Skin epidermis (tissue), 12 donors: ENCODE results near the gene MAPK4.

Experiments
- H3K27ac ChIP-seq, 21 experiments: fragments of 200-600 bp; sonication (generic) in 11 of 21; one replicate each; pipeline ENCODE4 v1.5.0; 2020; ENCODE audit warnings: mild to moderate bottlenecking in 3 of 21, inconsistent platforms in 2 of 21, moderate library complexity in 2 of 21
- H3K4me3 ChIP-seq, 7 experiments: fragments of 200-600 bp; sonication (generic) in 2 of 7; one replicate each; pipeline ENCODE4 v1.5.0; 2020; ENCODE audit warnings: inconsistent platforms in 2 of 7, mild to moderate bottlenecking in 2 of 7, moderate library complexity in 1 of 7

Gene MAPK4

GRCh38 chr18:50647237-50647636, 87.3 kb downstream of the MAPK4 start:
- H3K27ac ChIP-seq = no peak overlapping the region
- no peak overlapping the region for H3K4me3 ChIP-seq

GRCh38 chr18:50647792-50648191, 87.9 kb downstream of the MAPK4 start:
- H3K4me3 ChIP-seq = no peak overlapping the region
- no peak overlapping the region for H3K27ac ChIP-seq

- no peak overlapping the region for H3K27ac ChIP-seq
Observed at GRCh38 chr18:50649821-50650220, 89.9 kb downstream of the MAPK4 start.

GRCh38 chr18:50651334-50651733, 91.4 kb downstream of the MAPK4 start:
- no peak overlapping the region for H3K27ac ChIP-seq
- no peak overlapping the region for H3K4me3 ChIP-seq

More at GRCh38 chr18:50649821-50650220, 89.9 kb downstream of the MAPK4 start:
- H3K4me3 ChIP-seq = no peak overlapping the region

GRCh38 chr18:50653402-50654093, 93.7 kb downstream of the MAPK4 start:
- H3K27ac ChIP-seq = no peak overlapping the region
- H3K4me3 ChIP-seq = no peak overlapping the region

GRCh38 chr18:50654211-50654610, 94.3 kb downstream of the MAPK4 start:
- H3K4me3 ChIP-seq = no peak overlapping the region
- no peak overlapping the region for H3K27ac ChIP-seq

- H3K4me3 ChIP-seq = no peak overlapping the region
- no peak overlapping the region for H3K27ac ChIP-seq
Observed at GRCh38 chr18:50654658-50655550, 95.0 kb downstream of the MAPK4 start.

- H3K27ac ChIP-seq = no peak overlapping the region
Observed at GRCh38 chr18:50656396-50656795, 96.5 kb downstream of the MAPK4 start.

GRCh38 chr18:50656841-50657470, 97.1 kb downstream of the MAPK4 start:
- no peak overlapping the region for H3K27ac ChIP-seq
- no peak overlapping the region for H3K4me3 ChIP-seq

More at GRCh38 chr18:50656396-50656795, 96.5 kb downstream of the MAPK4 start:
- no peak overlapping the region for H3K4me3 ChIP-seq

- no peak overlapping the region for H3K4me3 ChIP-seq
- no peak overlapping the region for H3K27ac ChIP-seq
Observed at GRCh38 chr18:50658601-50659000, 98.7 kb downstream of the MAPK4 start.

- no peak overlapping the region for H3K27ac ChIP-seq
- no peak overlapping the region for H3K4me3 ChIP-seq
Observed at GRCh38 chr18:50659091-50660003, 99.5 kb downstream of the MAPK4 start.

- Histone ChIP-seq H3K27ac (no peak overlapping the region), H3K4me3 (no peak overlapping the region)
Observed at GRCh38 chr18:50661013-50661412, 101.1 kb downstream of the MAPK4 start.

GRCh38 chr18:50662177-50662576, 102.3 kb downstream of the MAPK4 start:
- no peak overlapping the region for H3K4me3 ChIP-seq
- H3K27ac ChIP-seq = no peak overlapping the region

- H3K27ac ChIP-seq = no peak overlapping the region
- no peak overlapping the region for H3K4me3 ChIP-seq
Observed at GRCh38 chr18:50662775-50663383, 103.0 kb downstream of the MAPK4 start.

GRCh38 chr18:50663626-50664441, 103.9 kb downstream of the MAPK4 start:
- no peak overlapping the region for H3K27ac ChIP-seq
- no peak overlapping the region for H3K4me3 ChIP-seq

- no peak overlapping the region for H3K27ac ChIP-seq
- no peak overlapping the region for H3K4me3 ChIP-seq
Observed at GRCh38 chr18:50665015-50665414, 105.1 kb downstream of the MAPK4 start.

GRCh38 chr18:50665519-50665918, 105.6 kb downstream of the MAPK4 start:
- H3K27ac ChIP-seq = no peak overlapping the region
- H3K4me3 ChIP-seq = no peak overlapping the region

- H3K4me3 ChIP-seq = no peak overlapping the region
- no peak overlapping the region for H3K27ac ChIP-seq
Observed at GRCh38 chr18:50666536-50666935, 106.6 kb downstream of the MAPK4 start.
